Erythroblast (primary cell): ENCODE data around the gene ZNF689.
"Not testable (repeated sequence)": the region's sequence is repeated elsewhere in the genome, so short reads cannot be mapped to it uniquely, and the experiment has no call there.

Experiments
- DNase-seq, 2 experiments: peaks; one replicate each; lab custom pipeline; 2025; lab: John Stamatoyannopoulos, UW
- GATA1 ChIP-seq: IDR thresholded peaks from 2 replicates; pipeline ENCODE4 v1.6.1; 2011; ENCODE audit warnings: low read depth, mild to moderate bottlenecking, control low read depth, low read length, moderate library complexity
- POLR2A ChIP-seq: IDR thresholded peaks from 2 replicates; pipeline ENCODE4 v1.6.1; 2011; ENCODE audit warnings: mild to moderate bottlenecking, low read length

The ZNF689 gene

DNA sequence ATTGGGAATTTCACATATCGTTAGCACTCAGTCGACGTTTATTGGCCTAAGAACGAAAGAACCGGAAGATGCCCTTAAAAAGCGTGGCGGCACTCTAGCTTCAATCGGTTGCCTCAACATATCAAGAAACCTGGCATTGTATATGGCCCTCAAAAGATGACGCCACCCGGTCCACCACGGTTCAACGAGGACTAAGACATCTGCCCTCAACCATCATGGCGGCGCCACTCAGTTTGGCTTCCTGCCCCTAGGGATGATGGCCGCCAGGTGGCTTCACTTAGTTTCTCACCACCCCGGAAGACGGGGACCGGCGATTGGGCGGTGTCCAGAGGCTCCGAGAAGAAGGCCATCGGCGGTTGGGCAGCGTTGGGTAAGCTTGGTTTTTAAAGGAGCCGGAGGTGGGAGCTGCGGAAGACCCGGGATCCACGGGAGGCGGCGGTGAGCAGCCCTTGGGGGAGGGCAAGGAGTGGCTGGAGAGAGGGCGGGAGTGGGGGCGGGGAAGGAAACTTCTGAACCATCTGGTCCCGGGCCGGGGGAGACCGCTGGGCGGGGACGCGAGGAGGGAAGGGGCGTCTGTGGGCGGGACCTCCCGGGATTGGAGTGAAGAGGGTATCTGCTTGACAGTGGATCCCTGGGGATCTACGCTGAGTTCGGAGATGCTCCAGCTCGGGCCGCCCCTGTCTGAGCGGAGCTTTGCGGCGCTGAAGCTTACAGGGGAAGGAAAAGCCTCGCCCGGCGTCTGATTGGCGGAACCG is 40.4 kb upstream of the ZNF689 start, which contains the start of gene PRR14:
PRR14 (plus strand) TSS at position 592 of the 755 bp plus-strand sequence. CDS start 686 bp downstream, outside the sequence.
- peak; percentile 61 for TF ChIP-seq POLR2A
- no peak for TF ChIP-seq GATA1
- peak; percentile 100 for DNase-seq

- TF ChIP-seq POLR2A: no peak
- no peak for TF ChIP-seq GATA1
- no peak for DNase-seq
These were observed 39.7 kb upstream of the ZNF689 start for GRCh38 chr16:30649725-30650368.

- DNase-seq: no peak
- TF ChIP-seq GATA1: no peak
- TF ChIP-seq POLR2A: no peak
These were observed 37.0 kb upstream of the ZNF689 start for GRCh38 chr16:30647274-30647571.

DNA sequence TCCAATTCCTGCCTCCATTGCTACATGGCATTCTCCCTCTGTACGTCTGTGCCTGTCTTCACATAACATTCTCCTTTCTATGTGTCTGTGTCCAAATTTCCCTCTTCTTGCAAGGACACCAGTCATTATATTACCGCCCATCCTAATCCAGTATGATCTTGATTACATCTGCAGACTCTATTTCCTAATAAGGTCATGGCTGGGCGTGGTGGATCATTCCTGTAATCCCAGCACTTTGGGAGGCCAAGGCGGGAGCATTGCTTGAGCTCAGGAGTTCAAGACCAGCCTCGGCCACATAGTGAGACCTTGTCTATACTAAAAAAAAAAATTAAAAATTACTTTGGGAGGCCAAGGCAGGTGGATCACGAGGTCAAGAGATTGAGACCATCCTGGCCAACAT is 35.5 kb upstream of the ZNF689 start:
- DNase-seq: no peak
- no peak for TF ChIP-seq POLR2A

GRCh38 chr16:30644334-30644830 is 34.2 kb upstream of the ZNF689 start:
- TF ChIP-seq POLR2A (no peak), GATA1 (no peak)
- no peak for DNase-seq

GRCh38 chr16:30641378-30641982 is 31.3 kb upstream of the ZNF689 start:
- TF ChIP-seq POLR2A: no peak
- no peak for TF ChIP-seq GATA1

GRCh38 chr16:30637944-30638343 is 27.8 kb upstream of the ZNF689 start:
- DNase-seq: peak; percentile 73 to 76
- TF ChIP-seq POLR2A (no peak), GATA1 (no peak)

More at GRCh38 chr16:30641378-30641982, 31.3 kb upstream of the ZNF689 start:
- DNase-seq: no peak

GRCh38 chr16:30637139-30637538 is 26.9 kb upstream of the ZNF689 start:
- DNase-seq: not testable (repeated sequence)

DNA sequence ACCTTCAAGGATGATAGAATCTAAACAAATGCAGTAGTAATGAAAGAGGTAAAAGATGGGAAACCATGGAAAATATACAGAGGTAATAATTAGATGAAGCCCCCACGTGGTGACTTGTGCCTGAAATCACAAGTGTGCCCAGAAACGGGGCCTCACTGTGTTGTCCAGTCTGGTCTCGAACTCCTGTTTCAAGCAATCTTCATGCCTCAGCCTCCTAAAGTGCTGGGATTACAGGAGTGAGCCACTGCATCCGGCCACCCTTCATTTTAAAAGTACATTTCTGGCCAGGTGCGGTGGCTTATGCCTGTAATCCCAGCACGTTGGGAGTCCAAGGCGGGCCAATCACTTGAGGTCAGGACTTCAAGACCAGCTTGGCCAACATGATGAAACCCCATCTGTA is 26.4 kb upstream of the ZNF689 start:
- DNase-seq: no peak
- TF ChIP-seq GATA1 (no peak), POLR2A (no peak)

GRCh38 chr16:30633526-30633925 is 23.3 kb upstream of the ZNF689 start:
- no peak for DNase-seq
- no peak for TF ChIP-seq POLR2A
- TF ChIP-seq GATA1: no peak

- DNase-seq: not testable (repeated sequence)
These were observed 22.3 kb upstream of the ZNF689 start for GRCh38 chr16:30632454-30632853.

DNA sequence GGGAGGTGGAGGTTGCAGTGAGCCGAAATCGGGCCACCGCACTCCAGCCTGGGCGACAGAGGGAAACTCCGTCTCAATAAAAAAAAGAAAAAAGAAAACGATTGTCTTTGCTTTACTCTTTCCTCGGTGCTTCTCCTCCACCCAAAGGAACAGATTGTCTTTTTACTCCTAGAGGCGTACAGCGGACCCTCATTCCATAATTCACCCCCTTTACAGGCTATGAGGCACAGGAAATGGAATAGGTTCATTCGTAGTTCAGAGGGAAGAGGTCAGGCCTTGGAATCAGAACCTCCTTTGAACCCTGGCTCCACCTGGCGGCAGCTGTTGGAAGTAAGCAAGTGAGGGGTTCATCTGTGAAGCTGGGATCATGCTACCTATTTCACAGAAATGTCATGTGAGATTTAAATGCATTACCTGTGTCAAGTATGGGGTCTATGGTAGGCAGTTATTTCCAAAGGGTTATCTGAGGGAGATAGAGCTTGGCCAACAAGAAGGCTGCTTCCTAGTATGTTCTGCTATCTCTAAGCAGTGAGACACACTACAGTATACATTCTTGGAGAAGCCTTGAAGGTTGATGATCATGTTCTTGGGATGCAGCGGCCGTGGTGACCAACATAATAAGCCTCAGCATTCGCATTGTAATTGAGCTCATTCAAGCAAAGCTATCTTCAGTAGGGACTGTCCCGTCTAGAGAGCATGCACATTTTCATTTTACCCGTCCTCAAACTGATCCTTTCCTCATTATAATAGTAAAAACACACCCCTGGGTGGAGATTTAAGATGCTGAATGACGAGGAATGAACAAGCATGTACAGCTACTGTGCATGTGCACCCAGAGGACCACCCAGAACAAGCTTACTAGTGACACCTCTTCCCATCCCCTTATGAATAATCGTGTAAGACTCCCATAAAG is 18.7 kb upstream of the ZNF689 start:
- peak; percentile 80 to 89 for DNase-seq
- TF ChIP-seq GATA1 (no peak), POLR2A (no peak)

DNA sequence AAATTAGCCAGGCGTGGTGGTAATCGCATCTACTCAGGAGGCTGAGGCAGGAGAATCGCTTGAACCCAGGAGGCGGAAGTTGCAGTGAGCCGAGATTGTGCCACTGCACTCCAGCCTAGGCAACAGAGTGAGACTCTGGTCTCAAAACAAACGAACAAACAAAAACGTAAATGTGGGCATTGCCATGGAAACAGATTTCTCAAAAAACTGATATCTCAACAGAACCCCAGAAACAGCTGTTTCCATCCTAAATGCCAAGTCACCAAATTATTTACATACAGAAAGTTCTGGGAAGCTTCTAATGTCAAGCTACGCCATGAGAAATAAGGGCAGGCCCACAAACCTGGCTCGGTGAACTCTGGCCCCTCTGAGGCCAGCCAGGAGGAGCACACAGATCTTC is 16.0 kb upstream of the ZNF689 start:
- DNase-seq: no peak
- TF ChIP-seq GATA1: no peak
- no peak for TF ChIP-seq POLR2A
